PC-9 (cell line): ENCODE data around the gene PSD2.

Source experiments
- CTCF ChIP-seq: fragments of 200-600 bp; sonication (generic); conservative IDR thresholded peaks from 2 replicates; pipeline ENCODE4 v1.6.1; 2017; ENCODE audit warnings: mixed run types, antibody characterized with exemption, mild to moderate bottlenecking, moderate library complexity
- EZH2 ChIP-seq: fragments of 200-600 bp; sonication (generic); IDR thresholded peaks from 2 replicates; pipeline ENCODE4 v1.8.0; 2017; ENCODE audit warnings: antibody characterized with exemption, low read depth

GRCh38 chr5:139797856-139798510 is 2.4 kb downstream of the PSD2 start:
- no peak for TF ChIP-seq CTCF
- no peak for TF ChIP-seq EZH2
